SK-N-SH (cell line): ENCODE results near the gene DIS3L2.

Experiments
- CTCF ChIP-seq: fragments of 200-600 bp; sonication (generic); IDR thresholded peaks from 2 replicates; pipeline ENCODE4 v1.6.1; 2017; ENCODE audit warnings: antibody characterized with exemption, mild to moderate bottlenecking, moderate library complexity
- ELF1 ChIP-seq: IDR thresholded peaks from 2 replicates; pipeline ENCODE4 v1.4.0; 2012
- EP300 ChIP-seq, 2 experiments: IDR thresholded peaks; 2 replicates each; pipeline versions ENCODE4 v1.4.0 to v1.6.1; 2012; ENCODE audit warnings: borderline replicate concordance in 1 of 2, low read depth in 1 of 2, low read length in 1 of 2
- EZH2phosphoT487 ChIP-seq: fragments of 200-600 bp; sonication (generic); IDR thresholded peaks from 2 replicates; pipeline ENCODE4 v1.6.1; 2017; ENCODE audit warnings: low read depth, mixed run types, mild to moderate bottlenecking, antibody characterized with exemption, moderate library complexity, borderline replicate concordance
- IRF3 ChIP-seq: fragments of 150-350 bp; IDR thresholded peaks from 2 replicates; pipeline ENCODE4 v1.6.1; 2016; ENCODE audit warnings: mild to moderate bottlenecking, low read depth, low read length
- MAX ChIP-seq: IDR thresholded peaks from 2 replicates; pipeline ENCODE4 v1.4.0; 2012; ENCODE audit warnings: low read depth
- NFIC ChIP-seq: IDR thresholded peaks from 2 replicates; pipeline ENCODE4 v1.4.0; 2012; ENCODE audit warnings: borderline replicate concordance
- NRF1 ChIP-seq: IDR thresholded peaks from 2 replicates; pipeline ENCODE4 v1.6.1; 2012; ENCODE audit warnings: low read depth, mild to moderate bottlenecking, low read length
- POLR2AphosphoS5 ChIP-seq: IDR thresholded peaks from 2 replicates; pipeline ENCODE4 v1.6.1; 2012; ENCODE audit warnings: low read depth, low read length
- RAD21 ChIP-seq: IDR thresholded peaks from 2 replicates; pipeline ENCODE4 v1.6.1; 2012; ENCODE audit warnings: mild to moderate bottlenecking, low read length
- SMC3 ChIP-seq: IDR thresholded peaks from 2 replicates; pipeline ENCODE4 v1.6.1; 2012; ENCODE audit warnings: low read depth, low read length, improper control_type of control experiment
- USF1 ChIP-seq: IDR thresholded peaks from 2 replicates; pipeline ENCODE4 v1.4.0; 2012; ENCODE audit warnings: low read depth, borderline replicate concordance
- USF2 ChIP-seq: fragments of 150-350 bp; IDR thresholded peaks from 2 replicates; pipeline ENCODE4 v1.6.1; 2017; ENCODE audit warnings: antibody characterized with exemption, low read length, low read depth, borderline replicate concordance
- YY1 ChIP-seq: IDR thresholded peaks from 2 replicates; pipeline ENCODE4 v1.4.0; 2012; ENCODE audit warnings: low read depth, mild to moderate bottlenecking

- TF ChIP-seq CTCF, result no peak
- TF ChIP-seq EP300 (IDR thresholded peaks at IDR 0.05; ENCODE audit: borderline replicate concordance in 1 of 2, low read depth in 1 of 2, low read length in 1 of 2), result no peak
- no peak for TF ChIP-seq NRF1
- TF ChIP-seq USF1, result no peak
- no peak for TF ChIP-seq USF2
- no peak for TF ChIP-seq YY1
- no peak for TF ChIP-seq SMC3
- TF ChIP-seq IRF3, result no peak
- no peak for TF ChIP-seq ELF1
- TF ChIP-seq POLR2AphosphoS5, result no peak
- TF ChIP-seq RAD21, result no peak
- TF ChIP-seq NFIC, result no peak
- no peak for TF ChIP-seq EZH2phosphoT487
- TF ChIP-seq MAX, result no peak
Measured at GRCh38 chr2:231966886-231967285, 5.4 kb downstream of the DIS3L2 start.
